Suprapubic skin (tissue), 4 donors: ENCODE results near the gene SET.

Experiments used
- CTCF ChIP-seq, 2 donors: fragments of 200-600 bp in 1 of 2; fragments of 450-650 bp in 1 of 2; sonication (generic) in 1 of 2; IDR thresholded peaks; one replicate each; pipeline ENCODE4 v1.5.1; 2016 to 2019; ENCODE audit warnings: antibody characterized with exemption in 2 of 2, mild to moderate bottlenecking in 1 of 2, moderate library complexity in 1 of 2
- EP300 ChIP-seq: sonication (generic); formaldehyde crosslinking; IDR thresholded peaks from one replicate; pipeline ENCODE4 v1.6.1; 2017; ENCODE audit warnings: antibody characterized with exemption
- POLR2A ChIP-seq, 2 donors: fragments of 450-650 bp; IDR thresholded peaks; one replicate each; pipeline ENCODE4 v1.6.1; 2017; ENCODE audit warnings: antibody characterized with exemption in 2 of 2, mild to moderate bottlenecking in 2 of 2, moderate library complexity in 2 of 2
- POLR2AphosphoS5 ChIP-seq, 3 donors: sonication (generic); formaldehyde crosslinking; IDR thresholded peaks; one replicate each; pipeline ENCODE4 v1.6.1; 2017; ENCODE audit warnings: antibody characterized with exemption in 3 of 3

- TF ChIP-seq CTCF (IDR thresholded peaks at IDR 0.05) (no peak), POLR2AphosphoS5 (IDR thresholded peaks at IDR 0.05) (no peak), POLR2A (IDR thresholded peaks at IDR 0.05) (no peak), EP300 (no peak)
Measured at GRCh38 chr9:128643519-128644300, 45.3 kb upstream of the SET start.
